Peyer's patch (tissue), 4 donors: Measurements from ENCODE around the gene ELFN2. TPM values are rescaled to one million over a fixed set of nuclear protein-coding genes. Genes with fewer than 3 reads are reported as not detected.

Experiments
- DNase-seq, 3 donors: peaks; one replicate each; pipeline ENCODE4 v3.0.0-alpha.2; 2017 to 2019
- H3K27ac ChIP-seq, 4 donors: fragments of 200-600 bp; sonication (generic); one replicate each; pipeline ENCODE4 v1.5.1; 2016 to 2019
- H3K27me3 ChIP-seq, 2 donors: fragments of 200-600 bp; sonication (generic); one replicate each; pipeline ENCODE4 v1.5.1; 2019
- H3K36me3 ChIP-seq, 3 donors: fragments of 200-600 bp; sonication (generic); one replicate each; pipeline ENCODE4 v1.5.1; 2016 to 2019
- H3K4me1 ChIP-seq, 4 donors: fragments of 200-600 bp; sonication (generic); one replicate each; pipeline ENCODE4 v1.5.1; 2016 to 2019
- H3K4me3 ChIP-seq, 4 donors: fragments of 200-600 bp; sonication (generic); 1 replicate in 3 of 4; 2 replicates in 1 of 4; pipeline ENCODE4 v1.5.1; 2016 to 2019; ENCODE audit warnings: mild to moderate bottlenecking in 1 of 4
- H3K9me3 ChIP-seq, 4 donors: fragments of 200-600 bp; sonication (generic); one replicate each; pipeline ENCODE4 v1.5.1; 2016 to 2019; ENCODE audit warnings: mild to moderate bottlenecking in 1 of 4
- POLR2A ChIP-seq, 2 donors: fragments of 450-650 bp; IDR thresholded peaks; one replicate each; pipeline ENCODE4 v1.5.1; 2017; ENCODE audit warnings: antibody characterized with exemption in 2 of 2, mild to moderate bottlenecking in 2 of 2, moderate library complexity in 2 of 2
- total RNA-seq, 4 donors: library from RNA; depleted of rRNA; stranded (reverse); fragments of >200 nt; gene quantifications; one replicate each; pipeline ENCODE4 v1.1.0, GENCODE V29; 2016
- TF ChIP-seq, protein P1 (sequence below), 6 experiments: fragments of 450-650 bp in 4 of 6; fragments of 200-600 bp in 2 of 6; sonication (generic) in 1 of 6; IDR thresholded peaks; one replicate each; pipeline ENCODE4 v1.5.1; 2017 to 2019; ENCODE audit warnings: antibody characterized with exemption in 6 of 6, mild to moderate bottlenecking in 3 of 6, moderate library complexity in 1 of 6

ELFN2 gene
- total RNA-seq, 4 donors from 2014 or later: under 0.01 TPM; not detected in 3

- no peak overlapping the region for H3K4me3 ChIP-seq
These were observed 34.5 kb downstream of the ELFN2 start for GRCh38 chr22:37392721-37393328.

GRCh38 chr22:37391702-37392101 is 35.6 kb downstream of the ELFN2 start:
- DNase-seq: no peak
- Histone ChIP-seq H3K9me3 (no peaks in the 10 kb centered on the region), H3K36me3 (no peaks in the 10 kb centered on the region), H3K27ac (no peak overlapping the region), H3K27me3 (no peaks in the 10 kb centered on the region), H3K4me3 (no peak overlapping the region), H3K4me1 (no peaks in the 10 kb centered on the region)
- TF ChIP-seq, protein P1, sequence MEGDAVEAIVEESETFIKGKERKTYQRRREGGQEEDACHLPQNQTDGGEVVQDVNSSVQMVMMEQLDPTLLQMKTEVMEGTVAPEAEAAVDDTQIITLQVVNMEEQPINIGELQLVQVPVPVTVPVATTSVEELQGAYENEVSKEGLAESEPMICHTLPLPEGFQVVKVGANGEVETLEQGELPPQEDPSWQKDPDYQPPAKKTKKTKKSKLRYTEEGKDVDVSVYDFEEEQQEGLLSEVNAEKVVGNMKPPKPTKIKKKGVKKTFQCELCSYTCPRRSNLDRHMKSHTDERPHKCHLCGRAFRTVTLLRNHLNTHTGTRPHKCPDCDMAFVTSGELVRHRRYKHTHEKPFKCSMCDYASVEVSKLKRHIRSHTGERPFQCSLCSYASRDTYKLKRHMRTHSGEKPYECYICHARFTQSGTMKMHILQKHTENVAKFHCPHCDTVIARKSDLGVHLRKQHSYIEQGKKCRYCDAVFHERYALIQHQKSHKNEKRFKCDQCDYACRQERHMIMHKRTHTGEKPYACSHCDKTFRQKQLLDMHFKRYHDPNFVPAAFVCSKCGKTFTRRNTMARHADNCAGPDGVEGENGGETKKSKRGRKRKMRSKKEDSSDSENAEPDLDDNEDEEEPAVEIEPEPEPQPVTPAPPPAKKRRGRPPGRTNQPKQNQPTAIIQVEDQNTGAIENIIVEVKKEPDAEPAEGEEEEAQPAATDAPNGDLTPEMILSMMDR (IDR thresholded peaks at IDR 0.05): no peak
- TF ChIP-seq POLR2A (IDR thresholded peaks at IDR 0.05): no peak

More at GRCh38 chr22:37392721-37393328, 34.5 kb downstream of the ELFN2 start:
- Histone ChIP-seq H3K36me3 (no peaks in the 10 kb centered on the region), H3K27me3 (no peaks in the 10 kb centered on the region), H3K4me1 (no peaks in the 10 kb centered on the region), H3K9me3 (no peaks in the 10 kb centered on the region), H3K27ac (no peak overlapping the region)
- TF ChIP-seq POLR2A (IDR thresholded peaks at IDR 0.05): no peak
- TF ChIP-seq, protein P1 (IDR thresholded peaks at IDR 0.05): no peak
- DNase-seq: no peak

DNA sequence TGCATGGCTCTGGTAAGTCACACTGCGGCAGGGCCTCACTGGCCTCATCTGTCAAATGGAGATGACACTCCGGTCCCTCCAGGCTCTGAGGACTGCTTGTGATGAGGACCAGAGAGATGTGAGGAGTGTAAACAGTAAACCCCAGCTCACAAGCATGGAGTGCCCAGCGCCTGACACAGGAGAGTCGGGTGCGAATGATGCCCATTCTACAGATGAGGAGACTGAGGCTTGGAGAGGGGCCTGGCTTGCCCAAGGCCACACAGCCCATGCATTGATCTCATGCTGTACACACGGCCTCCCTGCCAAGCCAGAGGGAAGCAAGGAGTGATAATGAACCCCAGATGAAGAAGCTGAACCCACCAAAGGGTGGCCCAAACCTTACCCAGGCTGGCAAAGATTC is 37.2 kb downstream of the ELFN2 start:
- TF ChIP-seq, protein P1 (IDR thresholded peaks at IDR 0.05): no peak
- TF ChIP-seq POLR2A (IDR thresholded peaks at IDR 0.05): no peak
- Histone ChIP-seq H3K4me1 (no peaks in the 10 kb centered on the region), H3K4me3 (no peak overlapping the region), H3K9me3 (no peaks in the 10 kb centered on the region), H3K27ac (no peak overlapping the region), H3K27me3 (no peaks in the 10 kb centered on the region), H3K36me3 (no peaks in the 10 kb centered on the region)
- DNase-seq: no peak

- no peaks in the 10 kb centered on the region for H3K9me3 ChIP-seq
- H3K36me3 ChIP-seq: no peaks in the 10 kb centered on the region
- TF ChIP-seq, protein P1 (IDR thresholded peaks at IDR 0.05): no peak
- no peak for TF ChIP-seq POLR2A (IDR thresholded peaks at IDR 0.05)
- H3K27ac ChIP-seq: no peak overlapping the region
- no peak for DNase-seq
- H3K4me1 ChIP-seq: no peaks in the 10 kb centered on the region
- H3K27me3 ChIP-seq: no peaks in the 10 kb centered on the region
- no peak overlapping the region for H3K4me3 ChIP-seq
These were observed 38.7 kb downstream of the ELFN2 start for GRCh38 chr22:37388538-37388937.

DNA sequence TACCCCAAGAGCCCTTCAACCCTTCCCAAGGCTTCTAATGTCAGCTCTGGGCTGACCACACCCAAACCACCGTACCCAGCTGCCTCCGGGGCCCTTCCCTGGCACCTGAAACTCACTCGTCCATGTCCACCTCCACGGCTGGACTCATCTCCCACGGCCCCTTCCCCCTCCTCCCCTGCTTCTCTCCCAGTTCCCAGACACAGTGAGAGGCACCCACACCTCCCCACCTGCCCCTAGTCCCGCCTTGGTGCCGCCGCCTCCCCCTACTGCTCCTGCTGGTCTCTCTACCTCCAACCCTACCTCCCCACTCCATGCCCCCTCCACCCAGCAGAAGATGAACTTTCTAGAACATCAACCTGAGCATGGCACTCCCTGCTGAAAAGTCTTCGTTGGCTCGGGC is 39.5 kb downstream of the ELFN2 start:
- Histone ChIP-seq H3K36me3 (no peaks in the 10 kb centered on the region), H3K4me3 (no peak overlapping the region), H3K27ac (no peak overlapping the region), H3K27me3 (no peaks in the 10 kb centered on the region), H3K9me3 (no peaks in the 10 kb centered on the region), H3K4me1 (no peaks in the 10 kb centered on the region)
- TF ChIP-seq POLR2A (IDR thresholded peaks at IDR 0.05): no peak
- TF ChIP-seq, protein P1 (IDR thresholded peaks at IDR 0.05): no peak
- no peak for DNase-seq

DNA sequence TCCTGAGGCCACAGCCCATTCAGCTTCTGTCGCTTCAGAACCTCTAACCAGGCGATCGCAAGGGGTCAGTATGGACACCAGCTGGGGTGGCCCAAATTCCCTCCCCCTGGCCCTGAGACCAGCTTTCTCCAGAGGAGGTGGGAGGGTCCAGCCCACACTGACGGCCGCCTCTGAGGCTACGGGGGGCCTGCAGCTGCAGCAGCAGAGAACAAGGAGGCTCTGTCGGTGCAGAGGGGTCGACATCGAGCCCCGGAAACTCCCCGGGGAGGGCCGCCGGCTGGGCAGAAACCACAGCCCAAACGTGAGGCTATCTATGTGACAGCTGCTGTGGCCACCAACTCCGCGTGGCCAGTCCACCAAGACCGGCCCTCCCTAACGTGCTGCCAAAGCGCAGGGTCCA is 40.8 kb downstream of the ELFN2 start:
- Histone ChIP-seq H3K27me3 (no peaks in the 10 kb centered on the region), H3K27ac (no peak overlapping the region), H3K4me1 (no peaks in the 10 kb centered on the region), H3K9me3 (no peaks in the 10 kb centered on the region), H3K36me3 (no peaks in the 10 kb centered on the region), H3K4me3 (no peak overlapping the region)
- no peak for TF ChIP-seq POLR2A (IDR thresholded peaks at IDR 0.05)
- TF ChIP-seq, protein P1 (IDR thresholded peaks at IDR 0.05): no peak
- DNase-seq: no peak
